HepG2 (cell line): ENCODE data around the gene ELP5. TPM values are rescaled to one million over a fixed set of nuclear protein-coding genes. Genes with fewer than 3 reads are reported as not detected.

Source experiments
- ARNT2 ChIP-seq: sonication (generic); formaldehyde crosslinking; IDR thresholded peaks from 2 replicates; pipeline ENCODE4 v1.8.0; 2022; ENCODE audit warnings: mild to moderate bottlenecking, low read depth, missing genetic modification reagents, moderate library complexity
- BRCA1 ChIP-seq: sonication (generic); formaldehyde crosslinking; IDR thresholded peaks from 2 replicates; pipeline ENCODE4 v1.4.0; 2020; ENCODE audit warnings: missing genetic modification reagents
- CHCHD3 ChIP-seq: sonication (generic); formaldehyde crosslinking; IDR thresholded peaks from 2 replicates; pipeline ENCODE4 v1.8.0; 2022; ENCODE audit warnings: mild to moderate bottlenecking, missing genetic modification reagents, moderate library complexity
- GATA4 ChIP-seq: sonication (generic); IDR thresholded peaks from 2 replicates; pipeline ENCODE4 v1.6.1; 2016; ENCODE audit warnings: antibody characterized with exemption, low read depth, borderline replicate concordance
- GTF3A ChIP-seq: sonication (generic); formaldehyde crosslinking; conservative IDR thresholded peaks from 2 replicates; pipeline ENCODE4 v1.4.0; 2020; ENCODE audit warnings: mild to moderate bottlenecking, missing genetic modification reagents
- HES4 ChIP-seq: sonication (generic); formaldehyde crosslinking; IDR thresholded peaks from 2 replicates; pipeline ENCODE4 v1.9.0; 2021; ENCODE audit warnings: mild to moderate bottlenecking, missing genetic modification reagents, borderline replicate concordance
- HNRNPUL1 ChIP-seq: fragments of 200-400 bp; formaldehyde crosslinking; IDR thresholded peaks from 2 replicates; pipeline ENCODE4 v1.6.1; 2017; ENCODE audit warnings: low read depth, mild to moderate bottlenecking, low read length, moderate library complexity
- HOXA5 ChIP-seq: sonication (generic); formaldehyde crosslinking; IDR thresholded peaks from 2 replicates; pipeline ENCODE4 v1.4.0; 2020; ENCODE audit warnings: missing genetic modification reagents
- KAT8 ChIP-seq: IDR thresholded peaks from 2 replicates; pipeline ENCODE4 v1.6.1; 2016; ENCODE audit warnings: missing genetic modification reagents, missing compliant biosample characterization
- KLF12 ChIP-seq: sonication (generic); formaldehyde crosslinking; IDR thresholded peaks from 2 replicates; pipeline ENCODE4 v1.4.0; 2020; ENCODE audit warnings: missing genetic modification reagents, borderline replicate concordance
- KMT2A ChIP-seq: sonication (generic); formaldehyde crosslinking; IDR thresholded peaks from 2 replicates; pipeline ENCODE4 v1.4.0; 2020; ENCODE audit warnings: missing genetic modification reagents
- KMT2B ChIP-seq: IDR thresholded peaks from 2 replicates; pipeline ENCODE4 v1.6.1; 2016; ENCODE audit warnings: missing genetic modification reagents, missing compliant biosample characterization
- NCOR1 ChIP-seq: fragments of 200-600 bp; sonication (generic); IDR thresholded peaks from 2 replicates; pipeline ENCODE4 v1.7.0; 2017; ENCODE audit warnings: antibody characterized with exemption, low read length, borderline replicate concordance
- PHB2 ChIP-seq: fragments of 450-650 bp; IDR thresholded peaks from 2 replicates; pipeline ENCODE4 v1.6.1; 2018; ENCODE audit not compliant: partially characterized antibody
- SRSF9 ChIP-seq: fragments of 200-400 bp; formaldehyde crosslinking; IDR thresholded peaks from 2 replicates; pipeline ENCODE4 v1.6.1; 2018; ENCODE audit warnings: borderline replicate concordance, mild to moderate bottlenecking, low read depth, low read length; ENCODE audit not compliant: insufficient read depth, poor library complexity, severe bottlenecking
- U2AF1 ChIP-seq: fragments of 200-400 bp; formaldehyde crosslinking; optimal IDR thresholded peaks from 2 replicates; pipeline ENCODE3; 2017; ENCODE audit warnings: mild to moderate bottlenecking, low read depth, low read length
- YY1 ChIP-seq: IDR thresholded peaks from 2 replicates; pipeline ENCODE4 v1.6.1; 2011; ENCODE audit warnings: low read length, low read depth, moderate library complexity, mild to moderate bottlenecking; ENCODE audit not compliant: insufficient read depth, insufficient replicate concordance
- ZBTB8A ChIP-seq: sonication (generic); formaldehyde crosslinking; IDR thresholded peaks from 2 replicates; pipeline ENCODE4 v1.4.0; 2020; ENCODE audit warnings: mild to moderate bottlenecking, low read depth, missing genetic modification reagents, borderline replicate concordance
- ZC3H4 ChIP-seq: sonication (generic); formaldehyde crosslinking; IDR thresholded peaks from 2 replicates; pipeline ENCODE4 v1.4.0; 2020; ENCODE audit warnings: missing genetic modification reagents, borderline replicate concordance
- ZFP37 ChIP-seq: sonication (generic); formaldehyde crosslinking; IDR thresholded peaks from 2 replicates; pipeline ENCODE4 v1.4.0; 2020; ENCODE audit warnings: missing genetic modification reagents, borderline replicate concordance
- ZMYM2 ChIP-seq: sonication (generic); formaldehyde crosslinking; IDR thresholded peaks from 2 replicates; pipeline ENCODE4 v1.8.0; 2022; ENCODE audit warnings: mild to moderate bottlenecking, missing genetic modification reagents
- ZNF234 ChIP-seq: sonication (generic); formaldehyde crosslinking; conservative IDR thresholded peaks from 2 replicates; pipeline ENCODE4 v1.5.1; 2020; ENCODE audit warnings: mild to moderate bottlenecking, missing genetic modification reagents
- ZNF329 ChIP-seq: sonication (generic); formaldehyde crosslinking; IDR thresholded peaks from 2 replicates; pipeline ENCODE4 v1.9.0; 2021; ENCODE audit warnings: low read depth, mild to moderate bottlenecking, missing genetic modification reagents
- ZNF354B ChIP-seq: sonication (generic); formaldehyde crosslinking; IDR thresholded peaks from 2 replicates; pipeline ENCODE4 v1.8.0; 2022; ENCODE audit warnings: mild to moderate bottlenecking, missing genetic modification reagents
- ZNF382 ChIP-seq: sonication (generic); formaldehyde crosslinking; IDR thresholded peaks from 2 replicates; pipeline ENCODE4 v1.5.0; 2020; ENCODE audit warnings: missing genetic modification reagents, mild to moderate bottlenecking, borderline replicate concordance
- ZNF564 ChIP-seq: sonication (generic); formaldehyde crosslinking; IDR thresholded peaks from 2 replicates; pipeline ENCODE4 v1.8.1; 2023; ENCODE audit warnings: mild to moderate bottlenecking, missing genetic modification reagents
- polyA plus RNA-seq, 8 experiments: library from polyadenylated mRNA; depleted of rRNA in 3 of 8; stranded (reverse) in 7 of 8; unstranded in 1 of 8; fragments of >200 nt; fragmentation: Illumina TruSeq in 4 of 8; extraction: Trizol in 4 of 8; gene quantifications; 2 replicates each; pipeline versions ENCODE4 v1.2.1 to v1.2.3, GENCODE V29; 2011 to 2016; ENCODE audit warnings: low read depth in 4 of 8, missing spikeins in 1 of 8, mixed read lengths in 1 of 8; ENCODE audit not compliant: insufficient read depth in 1 of 8
- total RNA-seq, 5 experiments: library from RNA; depleted of rRNA; stranded (reverse); fragments of >200 nt; fragmentation: Illumina TruSeq; extraction: Trizol; gene quantifications; 2 replicates each; pipeline ENCODE4 v1.2.3, GENCODE V29; 2016; ENCODE audit warnings: low read depth in 1 of 5
- TF ChIP-seq, protein P1 (sequence below): sonication (generic); formaldehyde crosslinking; IDR thresholded peaks from 2 replicates; pipeline ENCODE4 v1.4.0; 2020; ENCODE audit warnings: missing genetic modification reagents
- TF ChIP-seq, protein P2 (sequence below): sonication (generic); formaldehyde crosslinking; IDR thresholded peaks from 2 replicates; pipeline ENCODE4 v1.9.0; 2021; ENCODE audit warnings: missing genetic modification reagents, borderline replicate concordance

Gene ELP5
- total and polyA plus RNA-seq, 2 of the 13 experiments (the other 11 are each of a cell fraction or from before 2014, with no cell fraction given), result 67.6 to 69.8 TPM

DNA sequence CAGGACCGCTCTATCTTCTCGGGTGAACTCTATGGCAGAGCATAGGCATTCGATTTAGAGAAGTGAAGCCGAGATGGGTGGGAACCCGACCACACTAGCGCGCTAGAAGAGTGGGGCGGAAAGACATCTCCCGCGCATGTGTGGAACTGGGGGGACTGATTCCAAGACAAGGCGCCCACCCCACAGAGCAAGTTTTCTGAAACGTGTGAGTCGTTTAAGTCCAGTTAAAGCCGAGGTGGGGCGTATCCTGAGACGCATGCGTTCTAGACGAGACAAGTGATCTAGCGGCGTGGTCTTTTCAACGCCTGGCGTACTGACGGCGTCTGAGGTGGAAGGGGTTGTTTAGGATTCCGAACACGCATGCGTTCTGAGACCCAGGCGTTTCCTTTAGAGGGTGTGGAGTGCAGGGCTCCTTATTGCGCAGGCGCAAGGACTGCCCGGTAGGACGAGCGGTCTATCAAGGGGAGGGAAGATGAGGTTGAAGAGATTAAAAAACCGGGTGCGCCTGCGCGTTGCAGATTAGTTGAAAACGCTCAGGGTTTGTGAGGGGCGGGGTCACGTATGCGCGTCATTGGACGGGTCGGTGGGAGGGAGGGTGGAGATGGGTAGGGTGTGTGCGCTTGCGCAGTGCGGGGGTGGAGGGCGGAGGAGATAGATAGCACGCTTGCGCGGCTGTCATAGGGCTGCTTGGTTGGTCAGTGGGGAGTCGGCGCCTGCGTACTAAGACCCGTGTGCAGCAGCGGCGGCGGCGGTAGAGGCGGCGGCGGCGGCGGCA lies 55.1 kb downstream of the ELP5 start, which contains the start of gene EIF5A (continued):
- peak; percentile 86 for TF ChIP-seq KAT8 (CRISPR knock-in tag)
- TF ChIP-seq ZNF329 (CRISPR knock-in tag), result no peak
- no peak for TF ChIP-seq HNRNPUL1
- TF ChIP-seq HES4, result no peak
- no peak for TF ChIP-seq ZNF354B (CRISPR knock-in tag)
- TF ChIP-seq ZFP37, result no peak
- TF ChIP-seq, protein P1, sequence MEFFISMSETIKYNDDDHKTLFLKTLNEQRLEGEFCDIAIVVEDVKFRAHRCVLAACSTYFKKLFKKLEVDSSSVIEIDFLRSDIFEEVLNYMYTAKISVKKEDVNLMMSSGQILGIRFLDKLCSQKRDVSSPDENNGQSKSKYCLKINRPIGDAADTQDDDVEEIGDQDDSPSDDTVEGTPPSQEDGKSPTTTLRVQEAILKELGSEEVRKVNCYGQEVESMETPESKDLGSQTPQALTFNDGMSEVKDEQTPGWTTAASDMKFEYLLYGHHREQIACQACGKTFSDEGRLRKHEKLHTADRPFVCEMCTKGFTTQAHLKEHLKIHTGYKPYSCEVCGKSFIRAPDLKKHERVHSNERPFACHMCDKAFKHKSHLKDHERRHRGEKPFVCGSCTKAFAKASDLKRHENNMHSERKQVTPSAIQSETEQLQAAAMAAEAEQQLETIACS (CRISPR knock-in tag), result no peak
- TF ChIP-seq KMT2A (CRISPR knock-in tag), result no peak
- TF ChIP-seq GATA4, result peak; percentile 37; the same call in 1 of the 2 replicates
- TF ChIP-seq ZMYM2, result no peak; the same call in 1 of the 2 replicates
- TF ChIP-seq U2AF1, result no peak
- no peak for TF ChIP-seq ZNF234 (CRISPR knock-in tag)
- no peak for TF ChIP-seq ZC3H4
- TF ChIP-seq CHCHD3 (CRISPR knock-in tag), result no peak
- TF ChIP-seq SRSF9, result no peak
- TF ChIP-seq BRCA1, result no peak
- peak; percentile 74 for TF ChIP-seq KLF12 (CRISPR knock-in tag)
- TF ChIP-seq KMT2B, result no peak
- no peak for TF ChIP-seq ZNF382
- TF ChIP-seq ZNF564 (CRISPR knock-in tag), result no peak
- 0 out of 2 replicates have a peak, but pooled peaks have one; percentile 31 for TF ChIP-seq ARNT2 (CRISPR knock-in tag)
- TF ChIP-seq GTF3A (CRISPR knock-in tag), result no peak
- TF ChIP-seq, protein P2, sequence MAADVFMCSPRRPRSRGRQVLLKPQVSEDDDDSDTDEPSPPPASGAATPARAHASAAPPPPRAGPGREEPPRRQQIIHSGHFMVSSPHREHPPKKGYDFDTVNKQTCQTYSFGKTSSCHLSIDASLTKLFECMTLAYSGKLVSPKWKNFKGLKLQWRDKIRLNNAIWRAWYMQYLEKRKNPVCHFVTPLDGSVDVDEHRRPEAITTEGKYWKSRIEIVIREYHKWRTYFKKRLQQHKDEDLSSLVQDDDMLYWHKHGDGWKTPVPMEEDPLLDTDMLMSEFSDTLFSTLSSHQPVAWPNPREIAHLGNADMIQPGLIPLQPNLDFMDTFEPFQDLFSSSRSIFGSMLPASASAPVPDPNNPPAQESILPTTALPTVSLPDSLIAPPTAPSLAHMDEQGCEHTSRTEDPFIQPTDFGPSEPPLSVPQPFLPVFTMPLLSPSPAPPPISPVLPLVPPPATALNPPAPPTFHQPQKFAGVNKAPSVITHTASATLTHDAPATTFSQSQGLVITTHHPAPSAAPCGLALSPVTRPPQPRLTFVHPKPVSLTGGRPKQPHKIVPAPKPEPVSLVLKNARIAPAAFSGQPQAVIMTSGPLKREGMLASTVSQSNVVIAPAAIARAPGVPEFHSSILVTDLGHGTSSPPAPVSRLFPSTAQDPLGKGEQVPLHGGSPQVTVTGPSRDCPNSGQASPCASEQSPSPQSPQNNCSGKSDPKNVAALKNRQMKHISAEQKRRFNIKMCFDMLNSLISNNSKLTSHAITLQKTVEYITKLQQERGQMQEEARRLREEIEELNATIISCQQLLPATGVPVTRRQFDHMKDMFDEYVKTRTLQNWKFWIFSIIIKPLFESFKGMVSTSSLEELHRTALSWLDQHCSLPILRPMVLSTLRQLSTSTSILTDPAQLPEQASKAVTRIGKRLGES (CRISPR knock-in tag), result no peak
- no peak for TF ChIP-seq NCOR1
- TF ChIP-seq PHB2, result no peak
- no peak for TF ChIP-seq HOXA5
- TF ChIP-seq ZBTB8A, result no peak
- TF ChIP-seq YY1, result peak; percentile 81
